OCI-LY1 (cell line): ENCODE measurements around the gene STAC3.

ENCODE experiments used
- H2AFZ ChIP-seq: fragments of 200-600 bp; sonication (generic), shearing (Covaris generic); 2 replicates; pipeline ENCODE4 v1.6.0; 2014; ENCODE audit warnings: antibody characterized with exemption, mild to moderate bottlenecking, low read length
- H3F3A ChIP-seq: fragments of 200-600 bp; sonication (generic), shearing (Covaris generic); 2 replicates; pipeline ENCODE4 v1.6.0; 2014; ENCODE audit warnings: mild to moderate bottlenecking, antibody characterized with exemption, low read length, moderate library complexity; ENCODE audit not compliant: insufficient read depth
- H3K27ac ChIP-seq: fragments of 200-600 bp; sonication (generic); 2 replicates; pipeline ENCODE4 v1.5.1; 2014; ENCODE audit warnings: low read length, mixed run types, mild to moderate bottlenecking, low read depth; ENCODE audit not compliant: poor library complexity, severe bottlenecking
- H3K27me3 ChIP-seq: fragments of 200-600 bp; sonication (generic); 2 replicates; pipeline ENCODE4 v1.6.0; 2014; ENCODE audit warnings: antibody characterized with exemption, mild to moderate bottlenecking, low read length, moderate library complexity; ENCODE audit not compliant: insufficient read depth
- H3K36me3 ChIP-seq: fragments of 200-600 bp; sonication (generic); 2 replicates; pipeline ENCODE4 v1.6.1; 2014; ENCODE audit warnings: mild to moderate bottlenecking, antibody characterized with exemption, low read length, moderate library complexity, mixed read lengths; ENCODE audit not compliant: insufficient read depth
- H3K4me1 ChIP-seq: fragments of 200-600 bp; sonication (generic); 2 replicates; pipeline ENCODE4 v1.5.1; 2014; ENCODE audit warnings: mild to moderate bottlenecking, low read length, moderate library complexity; ENCODE audit not compliant: insufficient read depth, severe bottlenecking
- H3K4me2 ChIP-seq: fragments of 200-600 bp; sonication (generic), shearing (Covaris generic); 2 replicates; pipeline ENCODE4 v1.6.1; 2014; ENCODE audit warnings: low read length
- H3K4me3 ChIP-seq: fragments of 200-600 bp; sonication (generic); 2 replicates; pipeline ENCODE4 v1.5.1; 2014; ENCODE audit warnings: low read length, low read depth, mild to moderate bottlenecking, mixed read lengths; ENCODE audit not compliant: poor library complexity, severe bottlenecking
- H3K79me2 ChIP-seq: fragments of 200-600 bp; shearing (Covaris generic); 2 replicates; pipeline ENCODE4 v1.6.1; 2016; ENCODE audit warnings: mixed run types, low read length, mixed read lengths; ENCODE audit not compliant: insufficient read depth
- H3K9ac ChIP-seq: fragments of 200-600 bp; sonication (generic), shearing (Covaris generic); 2 replicates; pipeline ENCODE4 v1.6.1; 2014; ENCODE audit warnings: mild to moderate bottlenecking, low read length, mixed read lengths
- H3K9me2 ChIP-seq: fragments of 200-600 bp; sonication (generic), shearing (Covaris generic); 2 replicates; pipeline ENCODE4 v1.6.1; 2014; ENCODE audit warnings: low read depth, mild to moderate bottlenecking, low read length, mixed read lengths
- H3K9me3 ChIP-seq: fragments of 200-600 bp; shearing (Covaris generic); 2 replicates; pipeline ENCODE4 v1.6.1; 2014; ENCODE audit warnings: low read length, mixed read lengths
- H4K20me1 ChIP-seq: fragments of 200-600 bp; sonication (generic), shearing (Covaris generic); 2 replicates; pipeline ENCODE4 v1.6.0; 2016; ENCODE audit warnings: mild to moderate bottlenecking, low read length; ENCODE audit not compliant: insufficient read depth
- EZH2 ChIP-seq: fragments of 200-600 bp; sonication (generic), shearing (Covaris generic); IDR thresholded peaks from 2 replicates; pipeline ENCODE4 v1.8.0; 2017; ENCODE audit warnings: borderline replicate concordance, mixed run types, mild to moderate bottlenecking, antibody characterized with exemption, low read length, moderate library complexity, mixed read lengths
- TF ChIP-seq, protein P1 (sequence below): fragments of 200-600 bp; sonication (generic), shearing (Covaris generic); IDR thresholded peaks from 2 replicates; pipeline ENCODE4 v1.5.1; 2017; ENCODE audit warnings: mild to moderate bottlenecking, antibody characterized with exemption, low read length, moderate library complexity, mixed read lengths

Gene STAC3

DNA sequence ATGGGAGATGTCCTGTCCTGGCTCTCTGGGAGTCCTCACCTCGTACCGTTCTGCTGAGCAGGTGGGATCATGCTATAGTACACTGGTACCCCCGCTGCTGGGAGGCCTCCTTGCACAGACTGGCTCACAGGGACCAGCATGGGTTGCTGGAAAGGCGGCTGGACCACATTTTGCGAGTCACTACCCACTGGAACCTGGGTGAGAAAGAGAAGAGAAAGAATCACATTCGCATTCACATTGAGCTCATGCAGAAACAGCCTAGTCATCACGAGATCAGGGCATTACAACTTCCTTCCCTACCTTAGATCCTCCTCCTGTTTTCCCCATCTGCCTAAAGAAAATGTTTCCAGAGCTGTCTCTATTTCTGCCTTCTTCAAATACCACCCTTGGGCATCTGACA is 17.3 kb upstream of the STAC3 start:
- H3K4me3 ChIP-seq: no peak overlapping the region
- H3K9me3 ChIP-seq: no peaks in the 10 kb centered on the region
- no peak overlapping the region for H3K27ac ChIP-seq
- H3K9ac ChIP-seq: no peak overlapping the region
- no peak overlapping the region for H2AFZ ChIP-seq
- no peak overlapping the region for H3K4me2 ChIP-seq
- no peaks in the 10 kb centered on the region for H3F3A ChIP-seq
- H3K79me2 ChIP-seq: no peaks in the 10 kb centered on the region
- TF ChIP-seq, protein P1, sequence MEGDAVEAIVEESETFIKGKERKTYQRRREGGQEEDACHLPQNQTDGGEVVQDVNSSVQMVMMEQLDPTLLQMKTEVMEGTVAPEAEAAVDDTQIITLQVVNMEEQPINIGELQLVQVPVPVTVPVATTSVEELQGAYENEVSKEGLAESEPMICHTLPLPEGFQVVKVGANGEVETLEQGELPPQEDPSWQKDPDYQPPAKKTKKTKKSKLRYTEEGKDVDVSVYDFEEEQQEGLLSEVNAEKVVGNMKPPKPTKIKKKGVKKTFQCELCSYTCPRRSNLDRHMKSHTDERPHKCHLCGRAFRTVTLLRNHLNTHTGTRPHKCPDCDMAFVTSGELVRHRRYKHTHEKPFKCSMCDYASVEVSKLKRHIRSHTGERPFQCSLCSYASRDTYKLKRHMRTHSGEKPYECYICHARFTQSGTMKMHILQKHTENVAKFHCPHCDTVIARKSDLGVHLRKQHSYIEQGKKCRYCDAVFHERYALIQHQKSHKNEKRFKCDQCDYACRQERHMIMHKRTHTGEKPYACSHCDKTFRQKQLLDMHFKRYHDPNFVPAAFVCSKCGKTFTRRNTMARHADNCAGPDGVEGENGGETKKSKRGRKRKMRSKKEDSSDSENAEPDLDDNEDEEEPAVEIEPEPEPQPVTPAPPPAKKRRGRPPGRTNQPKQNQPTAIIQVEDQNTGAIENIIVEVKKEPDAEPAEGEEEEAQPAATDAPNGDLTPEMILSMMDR: no peak
- no peak for TF ChIP-seq EZH2
- peaks cover 41% of the 10 kb centered on the region for H3K36me3 ChIP-seq
- H3K4me1 ChIP-seq: peaks cover 4% of the 10 kb centered on the region
- no peaks in the 10 kb centered on the region for H3K27me3 ChIP-seq
- no peaks in the 10 kb centered on the region for H4K20me1 ChIP-seq
- no peaks in the 10 kb centered on the region for H3K9me2 ChIP-seq

DNA sequence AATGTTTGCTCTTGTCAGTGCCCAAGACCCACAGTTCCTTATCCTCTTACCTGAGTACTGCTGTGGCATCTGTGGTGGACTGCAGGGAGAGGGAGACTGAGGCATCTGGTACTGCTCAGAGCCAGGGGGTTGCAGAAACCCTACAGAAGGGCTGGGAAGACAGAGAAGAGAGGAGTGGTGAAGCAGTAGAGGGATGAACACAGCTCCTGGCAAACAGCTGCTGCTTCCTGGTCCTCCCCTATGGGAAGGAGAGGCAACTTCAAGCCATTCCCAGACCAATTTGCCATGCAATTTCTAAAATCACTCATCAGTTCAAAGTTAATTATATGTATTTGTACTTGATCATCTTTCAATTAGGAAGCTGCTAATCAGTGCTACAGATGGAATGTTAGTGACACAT is 15.7 kb upstream of the STAC3 start:
- no peaks in the 10 kb centered on the region for H3F3A ChIP-seq
- no peaks in the 10 kb centered on the region for H3K27me3 ChIP-seq
- no peak overlapping the region for H3K4me3 ChIP-seq
- no peaks in the 10 kb centered on the region for H3K9me3 ChIP-seq
- peaks cover 50% of the 10 kb centered on the region for H3K36me3 ChIP-seq
- H3K4me2 ChIP-seq: no peak overlapping the region
- no peak overlapping the region for H2AFZ ChIP-seq
- H3K79me2 ChIP-seq: no peaks in the 10 kb centered on the region
- H3K27ac ChIP-seq: no peak overlapping the region
- TF ChIP-seq, protein P1: no peak
- TF ChIP-seq EZH2: no peak
- no peaks in the 10 kb centered on the region for H4K20me1 ChIP-seq
- no peak overlapping the region for H3K9ac ChIP-seq
- peaks cover 4% of the 10 kb centered on the region for H3K4me1 ChIP-seq
- no peaks in the 10 kb centered on the region for H3K9me2 ChIP-seq

DNA sequence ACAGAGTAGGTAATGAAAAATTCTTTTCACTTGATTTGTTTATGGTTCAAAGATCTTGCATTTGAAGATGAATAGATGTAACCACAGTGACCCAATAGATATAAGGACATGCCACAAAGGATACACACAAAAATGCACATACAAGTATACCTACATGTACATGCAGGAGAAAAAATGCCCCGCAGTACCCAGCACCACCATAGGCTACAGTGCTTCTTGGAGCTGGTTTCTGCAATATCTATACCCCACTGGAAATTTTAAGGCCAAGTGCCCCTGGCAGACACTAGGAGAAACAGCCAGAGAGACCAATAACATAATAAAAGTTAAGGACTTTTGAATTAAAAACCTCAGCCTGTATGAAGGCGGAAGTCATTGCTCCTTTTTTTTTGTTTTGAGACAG is 12.1 kb upstream of the STAC3 start:
- Histone ChIP-seq H3K4me1 (peaks cover 4% of the 10 kb centered on the region), H3K27me3 (no peaks in the 10 kb centered on the region), H3K9me2 (no peaks in the 10 kb centered on the region), H2AFZ (no peak overlapping the region), H3K27ac (no peak overlapping the region), H3K9me3 (no peaks in the 10 kb centered on the region), H3K9ac (no peak overlapping the region), H3K36me3 (peaks cover 44% of the 10 kb centered on the region), H4K20me1 (no peaks in the 10 kb centered on the region), H3K79me2 (no peaks in the 10 kb centered on the region), H3K4me3 (no peak overlapping the region), H3K4me2 (no peak overlapping the region), H3F3A (no peaks in the 10 kb centered on the region)
- TF ChIP-seq EZH2: no peak
- TF ChIP-seq, protein P1: no peak
